Measurements from ENCODE around the gene PALLD.

The PALLD gene

GRCh38 chr4:168619266-168619631 lies 122.4 kb downstream of the PALLD start:
- no peak overlapping the region for H3K4me3 ChIP-seq (ENCODE audit: low read depth, low read length)
- no peak for DNase-seq (ENCODE audit: low read depth)
- TF ChIP-seq CTCF (IDR thresholded peaks at IDR 0.05; ENCODE audit: low read depth, low read length) (no peak), MAX (IDR thresholded peaks at IDR 0.05; ENCODE audit: low read depth, low read length) (no peak), MYC (IDR thresholded peaks at IDR 0.05; ENCODE audit: low read depth, low read length) (no peak), POLR2A (IDR thresholded peaks at IDR 0.05; ENCODE audit: extremely low read depth, insufficient read length) (no peak)

- TF ChIP-seq POLR2A (IDR thresholded peaks at IDR 0.05; ENCODE audit: extremely low read depth, insufficient read length): no peak
- no peak for TF ChIP-seq MAX (IDR thresholded peaks at IDR 0.05; ENCODE audit: low read depth, low read length)
- no peak for TF ChIP-seq CTCF (IDR thresholded peaks at IDR 0.05; ENCODE audit: low read depth, low read length)
- no peak for TF ChIP-seq MYC (IDR thresholded peaks at IDR 0.05; ENCODE audit: low read depth, low read length)
Observed at GRCh38 chr4:168621806-168622589, 125.1 kb downstream of the PALLD start.

GRCh38 chr4:168622600-168622999 lies 125.7 kb downstream of the PALLD start:
- DNase-seq (ENCODE audit: low read depth): no peak
- no peak overlapping the region for H3K4me3 ChIP-seq (ENCODE audit: low read depth, low read length)
- TF ChIP-seq POLR2A (IDR thresholded peaks at IDR 0.05; ENCODE audit: extremely low read depth, insufficient read length) (no peak), CTCF (IDR thresholded peaks at IDR 0.05; ENCODE audit: low read depth, low read length) (no peak), MYC (IDR thresholded peaks at IDR 0.05; ENCODE audit: low read depth, low read length) (no peak), MAX (IDR thresholded peaks at IDR 0.05; ENCODE audit: low read depth, low read length) (no peak)

More at GRCh38 chr4:168621806-168622589, 125.1 kb downstream of the PALLD start:
- no peak for DNase-seq (ENCODE audit: low read depth)
- H3K4me3 ChIP-seq (ENCODE audit: low read depth, low read length): no peak overlapping the region

- no peak for DNase-seq (ENCODE audit: low read depth)
- TF ChIP-seq CTCF (IDR thresholded peaks at IDR 0.05; ENCODE audit: low read depth, low read length) (no peak), MAX (IDR thresholded peaks at IDR 0.05; ENCODE audit: low read depth, low read length) (no peak), MYC (IDR thresholded peaks at IDR 0.05; ENCODE audit: low read depth, low read length) (no peak), POLR2A (IDR thresholded peaks at IDR 0.05; ENCODE audit: extremely low read depth, insufficient read length) (no peak)
- H3K4me3 ChIP-seq (ENCODE audit: low read depth, low read length): no peak overlapping the region
Observed at GRCh38 chr4:168623011-168623410, 126.2 kb downstream of the PALLD start.

- TF ChIP-seq MYC (IDR thresholded peaks at IDR 0.05; ENCODE audit: low read depth, low read length) (no peak), CTCF (IDR thresholded peaks at IDR 0.05; ENCODE audit: low read depth, low read length) (no peak), POLR2A (IDR thresholded peaks at IDR 0.05; ENCODE audit: extremely low read depth, insufficient read length) (no peak), MAX (IDR thresholded peaks at IDR 0.05; ENCODE audit: low read depth, low read length) (no peak)
- H3K4me3 ChIP-seq (ENCODE audit: low read depth, low read length): no peak overlapping the region
- no peak for DNase-seq (ENCODE audit: low read depth)
Observed at GRCh38 chr4:168623484-168623883, 126.6 kb downstream of the PALLD start.
